Right cardiac atrium (tissue), 5 donors: Measurements from ENCODE around the gene CELSR2. TPM values are rescaled to one million over a fixed set of nuclear protein-coding genes. Genes with fewer than 3 reads are reported as not detected.
"Not testable (repeated sequence)": the region's sequence is repeated elsewhere in the genome, so short reads cannot be mapped to it uniquely, and the experiment has no call there.

Source experiments
- ATAC-seq, 2 donors: fragments of 200-7000 bp; cut with Tn5 transposase; one replicate each; pipeline versions ENCODE4 v1.8.0 to v1.9.1; 2020; ENCODE audit warnings: moderate library complexity in 2 of 2, mild to moderate bottlenecking in 1 of 2
- DNase-seq, 3 donors: peaks; one replicate each; pipeline ENCODE4 v3.0.0-alpha.2; 2020
- H3K27ac ChIP-seq: one replicate; pipeline ENCODE4 v1.5.1; 2013; ENCODE audit warnings: mild to moderate bottlenecking, low read length, control low read depth, moderate library complexity
- H3K27me3 ChIP-seq: one replicate; pipeline ENCODE4 v1.6.1; 2013; ENCODE audit not compliant: control insufficient read depth, insufficient read depth
- H3K4me1 ChIP-seq: one replicate; pipeline ENCODE4 v1.6.1; 2013; ENCODE audit warnings: low read length; ENCODE audit not compliant: control insufficient read depth, insufficient read depth
- H3K4me3 ChIP-seq: one replicate; pipeline ENCODE4 v1.5.1; 2013; ENCODE audit warnings: low read length, control low read depth
- H3K9me3 ChIP-seq: one replicate; pipeline ENCODE4 v1.6.1; 2013; ENCODE audit warnings: low read length; ENCODE audit not compliant: control insufficient read depth
- WGBS: extraction: QIAGEN DNeasy Blood & Tissue Kit; methylation state at CpG from one replicate; pipeline ENCODE4 v1.1.7; 2013; 5-methylcytosine and 5-hydroxymethylcytosine counted together
- intact Hi-C, 4 donors: fragments of 100-400 bp; cut with DNase I; formaldehyde crosslinking; loops; one replicate each; pipeline versions ENCODE4 v1.11.0 to v1.14.0; 2022 to 2023
- polyA plus RNA-seq: library from polyadenylated mRNA; stranded (reverse); fragments of 200-250 nt; gene quantifications from one replicate; pipeline ENCODE4 v1.2.3, GENCODE V29; 2013
- total RNA-seq, 4 donors: library from RNA; stranded (reverse); fragmentation: NEBNext Ultra II Directional; extraction: Animal tissue kit (Norgen Biotek cat#: 25700); gene quantifications; one replicate each; pipeline ENCODE4 v1.2.1, GENCODE V29; 2021
- donor health status: healthy with polysubstance abuse.
- donor health status: DM: no; HTN: yes; CAD: no.
- donor health status: DM: no; HTN: no; CAD: no.
- donor health status: DM: no; HTN: yes; CAD: no; lungs with severe emphysema.
- donor health status: DM: yes; HTN: yes; CAD: no.

CELSR2 gene
- total and polyA plus RNA-seq, 5 donors, result 16.0 to 33.2 (median 27.0) TPM

DNA sequence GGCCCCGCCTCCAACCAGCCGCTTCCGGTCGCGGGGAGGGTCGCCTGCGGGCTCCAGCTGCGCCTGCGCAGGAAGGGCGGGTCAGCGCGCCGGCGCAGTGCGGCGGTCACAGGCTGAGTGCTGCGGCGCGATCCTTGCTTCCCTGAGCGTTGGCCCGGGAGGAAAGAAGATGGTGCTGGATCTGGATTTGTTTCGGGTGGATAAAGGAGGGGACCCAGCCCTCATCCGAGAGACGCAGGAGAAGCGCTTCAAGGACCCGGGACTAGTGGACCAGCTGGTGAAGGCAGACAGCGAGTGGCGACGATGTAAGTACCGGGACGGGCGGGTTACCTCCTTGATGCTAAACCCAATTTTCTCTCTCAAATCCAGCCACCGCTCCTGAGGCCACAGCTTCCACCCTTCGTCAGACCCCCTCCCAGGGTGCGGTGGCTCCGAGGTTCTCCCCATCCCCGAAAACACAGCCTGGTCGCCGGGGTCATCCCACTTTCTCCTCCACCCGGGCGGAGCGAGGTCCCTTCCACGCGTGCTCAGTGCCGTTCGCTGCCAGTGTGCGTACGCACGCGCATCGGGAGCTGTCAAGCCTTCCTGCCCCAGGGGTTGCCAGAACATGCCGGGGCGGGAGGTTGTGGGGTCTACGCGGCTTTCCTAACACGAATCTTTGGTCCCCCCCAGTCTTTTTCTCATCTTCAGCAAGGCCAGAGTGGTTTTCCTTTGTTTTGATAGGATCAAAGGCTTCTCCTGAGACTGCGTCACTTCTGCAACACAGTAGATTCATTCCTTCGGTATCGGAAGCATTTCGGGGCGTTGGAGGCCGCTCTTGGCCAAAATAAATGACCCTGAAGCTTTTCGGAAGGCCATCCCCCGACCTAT is 35.3 kb upstream of the CELSR2 start, which contains the start of gene SARS1:
TSS of gene SARS1 (plus strand) at position 95 of the 870 bp plus-strand sequence. CDS start at position 170, 75 bp downstream.
- peak; percentile 90 to 96 (median 95) for DNase-seq
- H3K4me3 ChIP-seq, result peak within 1 kb of the TSS; percentile 77
- peak within 1 kb of the TSS; percentile 89 for H3K27ac ChIP-seq
- WGBS, result under 1% methylated on average over 64 of the region's 64 CpGs
- intact Hi-C loops, result no loop called here
- no peaks in the 10 kb centered on the region for H3K9me3 ChIP-seq
- H3K4me1 ChIP-seq, result no peaks in the 10 kb centered on the region
- no peaks in the 10 kb centered on the region for H3K27me3 ChIP-seq
- ATAC-seq, result peak; percentile 96

DNA sequence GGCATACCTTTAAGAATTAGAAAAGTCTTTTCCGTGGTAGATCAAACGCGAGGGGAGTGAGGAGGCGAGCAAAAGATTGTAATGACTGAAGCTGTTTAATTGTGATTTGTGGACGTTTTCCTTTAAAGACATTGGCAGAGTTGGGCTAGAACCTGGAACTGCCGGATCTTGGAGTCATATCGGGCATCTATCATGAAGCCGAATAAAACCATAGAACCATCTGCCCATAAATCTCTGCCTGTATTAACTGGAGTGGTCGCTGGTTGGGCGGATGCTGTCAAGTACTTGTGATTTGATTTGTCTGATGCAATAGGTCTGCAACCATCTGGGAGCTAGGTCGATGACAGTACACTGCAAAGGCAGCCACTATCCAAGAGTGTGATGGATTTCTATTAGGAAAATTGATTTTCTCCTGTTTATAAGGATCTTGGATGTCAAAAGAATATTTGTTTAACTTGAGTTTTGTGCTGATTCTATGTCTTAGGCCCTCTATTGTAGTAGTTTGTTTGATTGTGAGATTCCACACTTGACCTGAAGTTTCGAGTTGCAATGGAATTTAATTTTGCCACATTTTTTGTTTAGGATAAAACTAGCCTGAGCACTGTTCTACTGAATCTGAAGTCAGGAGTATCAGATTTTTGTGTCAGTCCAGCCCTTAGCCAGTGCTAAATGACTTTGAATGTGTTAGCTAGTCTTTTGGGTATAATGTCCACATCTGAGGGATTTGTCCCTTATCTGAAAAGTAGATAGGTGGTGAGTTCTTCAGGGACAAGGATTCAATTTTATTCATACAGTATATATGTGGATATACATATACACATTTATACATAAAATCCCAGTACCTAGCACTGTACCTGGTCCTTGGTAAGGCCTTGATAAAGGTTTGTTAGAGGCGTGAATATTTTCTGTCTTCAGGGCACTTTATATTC is 34.4 kb upstream of the CELSR2 start:
- ATAC-seq (peak; percentile 44 to 70), DNase-seq (peak in 2 of 3 donors; percentile 35 to 59)
- intact Hi-C loops, result no loop called here
- Histone ChIP-seq H3K27ac (peak overlapping the region; percentile 89), H3K4me1 (no peaks in the 10 kb centered on the region), H3K9me3 (no peaks in the 10 kb centered on the region), H3K4me3 (peak overlapping the region; percentile 77), H3K27me3 (no peaks in the 10 kb centered on the region)
- 11% methylated on average over 13 of the region's 13 CpGs for WGBS

DNA sequence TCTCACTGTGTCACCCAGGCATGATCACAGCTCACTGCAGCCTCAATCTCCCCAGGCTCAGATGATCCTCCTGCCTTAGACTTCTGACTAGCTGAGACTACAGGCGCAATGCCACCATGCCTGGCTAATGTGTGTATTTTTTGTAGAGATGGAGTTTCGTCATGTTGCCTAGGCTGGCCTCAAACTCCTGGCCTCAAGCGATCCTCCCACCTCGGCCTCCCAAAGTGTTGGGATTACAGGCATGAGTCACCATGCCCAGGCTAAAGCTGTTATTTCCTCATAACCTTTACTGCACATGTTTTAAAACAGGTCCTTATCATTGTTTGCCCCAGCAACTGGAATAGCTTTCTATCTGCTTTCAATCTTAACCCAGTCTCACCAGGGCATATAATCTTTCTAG is 32.7 kb upstream of the CELSR2 start:
- no peak for ATAC-seq
- no peak overlapping the region for H3K27ac ChIP-seq
- 95% methylated on average over 4 of the region's 4 CpGs for WGBS
- H3K4me3 ChIP-seq, result no peak overlapping the region
- no peak for DNase-seq
- intact Hi-C loops, result no loop called here
- H3K9me3 ChIP-seq, result no peaks in the 10 kb centered on the region
- H3K4me1 ChIP-seq, result no peaks in the 10 kb centered on the region
- H3K27me3 ChIP-seq, result no peaks in the 10 kb centered on the region

DNA sequence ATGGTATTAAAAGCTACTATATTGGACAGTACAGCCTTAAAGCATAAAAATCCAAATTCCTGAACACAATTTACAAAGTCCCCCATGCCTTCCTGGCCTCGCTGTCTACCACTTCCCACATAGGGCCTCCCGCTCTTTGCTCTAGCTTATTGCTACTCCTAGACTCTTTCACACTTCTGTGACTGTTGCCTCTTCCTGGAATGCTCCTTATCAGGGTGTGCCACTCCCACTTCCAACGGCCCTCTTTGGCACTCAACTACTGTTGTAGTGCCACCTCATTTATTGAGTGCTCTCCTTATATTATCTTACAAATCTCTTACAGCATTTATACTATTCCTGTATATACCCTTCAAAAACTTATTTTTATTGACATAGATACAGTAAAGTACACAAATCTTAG is 30.8 kb upstream of the CELSR2 start:
- 48% methylated on average over 3 of the region's 3 CpGs for WGBS
- H3K27ac ChIP-seq, result peak overlapping the region; percentile 31
- DNase-seq, result peak in 1 of 3 donors; percentile 59
- H3K27me3 ChIP-seq, result no peaks in the 10 kb centered on the region
- ATAC-seq, result peak; percentile 14 to 17
- no peaks in the 10 kb centered on the region for H3K9me3 ChIP-seq
- intact Hi-C loops, result no loop called here
- H3K4me3 ChIP-seq, result no peak overlapping the region
- H3K4me1 ChIP-seq, result no peaks in the 10 kb centered on the region

DNA sequence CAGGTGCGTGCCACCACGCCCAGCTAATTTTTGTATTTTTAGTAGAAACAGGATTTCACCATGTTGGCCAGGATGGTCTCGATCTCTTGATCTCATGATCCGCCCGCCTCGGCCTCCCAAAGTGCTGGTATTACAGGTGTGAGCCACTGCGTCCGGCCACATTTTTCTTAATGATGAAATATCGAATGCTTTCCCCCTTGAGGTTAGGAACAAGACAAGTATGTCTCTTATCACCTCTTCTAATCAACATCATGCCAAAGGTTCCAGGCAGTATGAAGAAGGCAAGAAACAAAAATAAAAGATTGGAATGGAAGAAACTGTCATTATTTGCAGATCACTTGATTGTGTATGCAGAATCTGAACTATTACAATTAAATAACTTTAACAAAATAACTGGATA is 28.1 kb upstream of the CELSR2 start:
- WGBS, result 97% methylated on average over 9 of the region's 9 CpGs
- intact Hi-C loops, ATAC-seq: not testable (repeated sequence)

DNA sequence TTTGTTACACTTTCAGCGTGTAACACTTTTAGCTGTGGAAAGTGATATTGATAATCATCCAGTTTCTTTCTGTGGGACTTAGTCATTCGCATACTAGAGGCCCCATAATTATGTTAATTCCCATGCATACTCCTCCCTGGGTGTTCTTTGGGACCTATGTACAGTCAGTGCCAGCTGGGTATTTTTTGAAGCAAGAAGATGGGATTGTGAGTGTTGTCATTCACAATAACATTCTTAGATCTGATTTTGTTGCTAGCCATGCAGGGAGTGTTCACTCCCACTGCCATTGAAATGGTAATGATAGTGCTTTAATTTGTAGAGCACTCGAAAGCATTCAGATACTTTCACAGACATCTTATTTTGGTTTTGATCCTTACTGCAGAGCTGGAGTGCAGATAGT is 24.0 kb upstream of the CELSR2 start:
- ATAC-seq (no peak), DNase-seq (no peak)
- intact Hi-C loops, result no loop called here
- Histone ChIP-seq H3K27ac (no peak overlapping the region), H3K9me3 (no peaks in the 10 kb centered on the region), H3K27me3 (no peaks in the 10 kb centered on the region), H3K4me1 (no peaks in the 10 kb centered on the region), H3K4me3 (no peak overlapping the region)
- 78% methylated on average over 3 of the region's 3 CpGs for WGBS

More for the DNA sequence above, 28.1 kb upstream of the CELSR2 start:
- DNase-seq, H3K27ac ChIP-seq, H3K4me3 ChIP-seq, H3K9me3 ChIP-seq, H3K27me3 ChIP-seq, H3K4me1 ChIP-seq: not testable (repeated sequence)

DNA sequence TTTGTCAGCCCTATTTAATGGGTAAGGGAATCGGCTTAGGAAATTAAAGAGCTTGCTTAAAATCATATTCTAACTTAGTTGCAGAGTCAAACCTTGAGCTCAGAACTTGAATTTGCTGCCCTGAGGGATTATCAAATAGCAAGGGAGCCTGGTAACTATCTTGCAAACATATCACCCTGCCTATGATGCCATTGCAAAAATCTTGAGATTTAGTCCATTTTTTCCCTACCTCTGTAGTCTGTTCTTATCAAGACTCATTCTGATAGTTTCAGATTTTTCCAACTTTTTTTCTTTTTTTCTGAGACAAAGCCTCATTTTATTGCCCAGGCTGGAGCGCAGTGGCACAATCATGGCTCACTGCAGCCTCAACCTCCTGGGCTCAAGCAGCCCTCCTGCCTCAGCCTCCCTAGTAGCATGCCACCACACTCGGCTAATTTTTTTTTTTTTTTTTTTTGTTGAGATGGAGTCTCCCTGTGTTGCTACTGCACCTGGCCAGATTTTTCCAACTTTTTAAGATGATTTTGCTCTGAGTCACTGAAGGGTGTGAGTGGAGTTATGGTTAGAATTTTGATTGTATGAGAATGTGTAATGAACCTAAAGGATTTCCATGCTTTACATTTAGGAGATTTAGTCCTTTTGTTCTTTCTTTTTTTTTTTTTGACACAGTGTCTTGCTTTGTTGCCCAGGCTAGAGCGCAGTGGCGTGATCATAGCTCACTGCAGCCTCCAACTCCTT is 23.5 kb upstream of the CELSR2 start:
- ATAC-seq (no peak), DNase-seq (no peak)
- 97% methylated on average over 5 of the region's 5 CpGs for WGBS
- intact Hi-C loops, result no loop called here
- Histone ChIP-seq H3K27me3 (no peaks in the 10 kb centered on the region), H3K4me1 (no peaks in the 10 kb centered on the region), H3K4me3 (no peak overlapping the region), H3K27ac (no peak overlapping the region), H3K9me3 (no peaks in the 10 kb centered on the region)

DNA sequence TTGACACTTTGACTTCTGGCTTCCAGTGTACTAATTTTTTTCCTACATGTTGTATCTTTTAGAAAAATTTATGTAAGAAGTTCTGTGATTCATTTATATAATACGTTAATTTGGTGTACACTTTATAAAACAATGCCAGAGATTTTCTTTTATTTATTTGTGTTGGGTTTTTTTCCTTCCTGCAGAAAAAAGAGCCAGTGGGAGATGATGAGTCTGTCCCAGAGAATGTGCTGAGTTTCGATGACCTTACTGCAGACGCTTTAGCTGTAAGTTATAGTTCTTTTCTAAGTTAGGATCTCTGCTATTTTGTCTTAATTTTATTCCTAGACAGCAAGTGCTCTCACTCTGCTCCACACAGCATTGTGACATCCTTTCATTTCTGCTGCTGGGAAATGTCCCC is 21.2 kb upstream of the CELSR2 start:
- intact Hi-C loops, result no loop called here
- Histone ChIP-seq H3K4me3 (no peak overlapping the region), H3K4me1 (no peaks in the 10 kb centered on the region), H3K27me3 (no peaks in the 10 kb centered on the region), H3K27ac (no peak overlapping the region), H3K9me3 (no peaks in the 10 kb centered on the region)
- DNase-seq, result no peak
- ATAC-seq, result no peak
- 86% methylated on average over 3 of the region's 3 CpGs for WGBS

DNA sequence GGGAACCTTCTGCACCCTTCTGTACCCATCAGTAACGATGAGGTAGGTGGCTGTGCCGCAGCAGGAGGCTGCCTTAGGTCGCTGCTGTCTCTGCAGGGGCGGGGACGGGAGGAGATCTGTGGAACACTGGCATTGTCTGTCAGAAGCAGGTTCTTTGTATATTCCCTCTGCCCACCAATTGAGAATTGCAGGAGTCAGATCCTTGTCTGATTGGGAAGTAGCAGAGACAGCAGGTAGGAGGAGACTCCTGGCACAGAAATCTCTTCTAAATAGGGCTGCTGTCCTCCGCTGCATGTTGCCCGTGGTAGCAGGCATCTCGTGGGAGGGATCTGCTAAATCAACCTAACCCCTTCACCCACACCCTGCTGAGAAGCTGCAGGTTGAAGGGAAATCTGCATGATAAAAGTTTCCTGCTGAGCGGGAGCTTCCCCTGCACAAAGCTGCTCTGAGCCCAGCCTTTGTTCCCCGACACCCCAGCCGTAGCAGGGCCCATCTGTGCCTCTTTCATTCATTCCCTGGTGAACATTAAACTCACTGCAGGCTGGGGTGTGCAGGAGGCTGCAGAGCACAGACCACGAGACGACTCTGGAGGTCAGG is 19.7 kb upstream of the CELSR2 start:
- intact Hi-C loops, result no loop called here
- 72% methylated on average over 13 of the region's 13 CpGs for WGBS
- ATAC-seq (no peak), DNase-seq (no peak)
- H3K27me3 ChIP-seq, result no peaks in the 10 kb centered on the region
- H3K4me1 ChIP-seq, result no peaks in the 10 kb centered on the region
- H3K4me3 ChIP-seq, result no peak overlapping the region
- no peak overlapping the region for H3K27ac ChIP-seq
- H3K9me3 ChIP-seq, result no peaks in the 10 kb centered on the region

DNA sequence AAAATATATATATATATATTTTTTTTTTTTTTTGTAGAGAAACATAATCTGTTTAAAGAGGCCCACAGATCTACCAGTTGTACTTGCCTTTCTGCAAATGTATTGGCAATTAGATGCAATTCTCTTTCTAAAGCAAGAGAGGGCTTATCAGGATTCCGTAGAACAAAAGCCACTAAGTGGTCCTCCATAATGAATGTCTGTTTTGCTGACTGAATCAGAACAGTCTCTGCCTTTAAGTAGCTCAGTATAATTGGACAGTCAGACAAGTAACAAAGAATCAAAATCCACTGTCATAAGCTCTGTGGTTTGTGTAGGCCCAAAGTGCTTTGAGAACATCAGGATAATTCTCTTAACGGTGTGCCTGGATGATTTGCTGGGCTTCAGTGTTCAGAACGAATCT is 18.3 kb upstream of the CELSR2 start:
- no peak for DNase-seq
- 72% methylated on average over 3 of the region's 3 CpGs for WGBS
- ATAC-seq, result no peak
- Histone ChIP-seq H3K27me3 (no peaks in the 10 kb centered on the region), H3K9me3 (no peaks in the 10 kb centered on the region), H3K27ac (no peak overlapping the region), H3K4me1 (no peaks in the 10 kb centered on the region), H3K4me3 (no peak overlapping the region)
- intact Hi-C loops, result no loop called here
